WTC11 (cell line): ENCODE measurements around the gene ALG8. TPM values are rescaled to one million over a fixed set of nuclear protein-coding genes. Genes with fewer than 3 reads are reported as not detected.

ENCODE experiments used
- ATAC-seq: fragments of 200-7000 bp; cut with Tn5 transposase; 2 replicates; pipeline ENCODE4 v1.10.0; 2021; ENCODE audit warnings: mild to moderate bottlenecking, moderate library complexity
- CTCF ChIA-PET: fragments of 300-600 bp; sonication (Branson Sonifier 250); formaldehyde crosslinking; loops from one replicate; lab custom pipeline; 2021; ENCODE audit warnings: antibody characterized with exemption; lab: Charles Lee
- POLR2A ChIA-PET: fragments of 350-600 bp; sonication (Branson Sonifier 250); formaldehyde crosslinking; loops from one replicate; lab custom pipeline; 2021; ENCODE audit warnings: antibody characterized with exemption; lab: Charles Lee
- DNase-seq: peaks from one replicate; pipeline ENCODE4 v3.0.0; 2021; ENCODE audit warnings: low spot score
- H3K27ac Mint-ChIP-seq: 2 replicates; pipeline ENCODE4 v1.8.0; 2021; ENCODE audit warnings: mixed read lengths
- H3K27me3 Mint-ChIP-seq: 2 replicates; pipeline ENCODE4 v1.8.0; 2021; ENCODE audit warnings: low read depth, mild to moderate bottlenecking, moderate library complexity, mixed read lengths
- H3K36me3 Mint-ChIP-seq: 2 replicates; pipeline ENCODE4 v1.8.0; 2021; ENCODE audit warnings: mixed read lengths
- H3K4me1 Mint-ChIP-seq: 2 replicates; pipeline ENCODE4 v1.8.0; 2022; ENCODE audit warnings: mixed read lengths
- H3K4me3 Mint-ChIP-seq: 2 replicates; pipeline ENCODE4 v1.8.0; 2021; ENCODE audit warnings: mild to moderate bottlenecking, moderate library complexity, mixed read lengths
- H3K9me3 Mint-ChIP-seq: 2 replicates; pipeline ENCODE4 v1.8.0; 2021; ENCODE audit warnings: mixed read lengths
- ATF6 ChIP-seq: sonication (generic); formaldehyde crosslinking; IDR thresholded peaks from 2 replicates; pipeline ENCODE4 v1.8.1; 2023; ENCODE audit warnings: mild to moderate bottlenecking, missing genetic modification reagents
- CREM ChIP-seq: sonication (generic); formaldehyde crosslinking; IDR thresholded peaks from 2 replicates; pipeline ENCODE4 v1.8.1; 2022; ENCODE audit warnings: mild to moderate bottlenecking, missing genetic modification reagents, moderate library complexity
- E2F4 ChIP-seq: sonication (generic); formaldehyde crosslinking; IDR thresholded peaks from 2 replicates; pipeline ENCODE4 v1.8.1; 2022; ENCODE audit warnings: low read depth, mild to moderate bottlenecking, moderate library complexity, missing genetic modification reagents, borderline replicate concordance
- EMX1 ChIP-seq: fragments of 250-450 bp; sonication (Bioruptor Pico); IDR thresholded peaks from 2 replicates; pipeline ENCODE4 v1.8.0; 2021; ENCODE audit warnings: mild to moderate bottlenecking
- GRHL2 ChIP-seq: fragments of 250-450 bp; sonication (Bioruptor Pico); IDR thresholded peaks from 2 replicates; pipeline ENCODE4 v1.8.0; 2022; ENCODE audit warnings: mild to moderate bottlenecking, moderate library complexity; ENCODE audit not compliant: insufficient replicate concordance, severe bottlenecking
- HMGA2 ChIP-seq: fragments of 250-450 bp; sonication (Bioruptor Pico); IDR thresholded peaks from 2 replicates; pipeline ENCODE4 v1.4.0; 2021; ENCODE audit warnings: mild to moderate bottlenecking, moderate library complexity
- MXD4 ChIP-seq: fragments of 250-450 bp; sonication (Bioruptor Pico); IDR thresholded peaks from 2 replicates; pipeline ENCODE4 v1.8.0; 2021; ENCODE audit warnings: mild to moderate bottlenecking, moderate library complexity, borderline replicate concordance
- MYBL2 ChIP-seq: sonication (generic); formaldehyde crosslinking; IDR thresholded peaks from 2 replicates; pipeline ENCODE4 v1.8.1; 2023; ENCODE audit warnings: mild to moderate bottlenecking, moderate library complexity, missing genetic modification reagents
- NR2C2 ChIP-seq: sonication (generic); formaldehyde crosslinking; IDR thresholded peaks from 2 replicates; pipeline ENCODE4 v1.8.0; 2022; ENCODE audit warnings: mild to moderate bottlenecking, missing genetic modification reagents
- OVOL2 ChIP-seq: fragments of 250-450 bp; sonication (Bioruptor Pico); IDR thresholded peaks from 2 replicates; pipeline ENCODE4 v1.9.0; 2021; ENCODE audit warnings: mild to moderate bottlenecking, borderline replicate concordance
- RORB ChIP-seq: fragments of 250-450 bp; sonication (Bioruptor Pico); IDR thresholded peaks from 2 replicates; pipeline ENCODE4 v1.9.0; 2021; ENCODE audit warnings: mild to moderate bottlenecking
- SP1 ChIP-seq: sonication (generic); formaldehyde crosslinking; conservative IDR thresholded peaks from 2 replicates; pipeline ENCODE4 v1.8.1; 2022; ENCODE audit warnings: missing genetic modification reagents
- TCF7 ChIP-seq: sonication (generic); formaldehyde crosslinking; IDR thresholded peaks from 2 replicates; pipeline ENCODE4 v1.8.0; 2022; ENCODE audit warnings: mild to moderate bottlenecking, low read depth, missing genetic modification reagents, moderate library complexity
- ZNF263 ChIP-seq: sonication (generic); formaldehyde crosslinking; IDR thresholded peaks from 2 replicates; pipeline ENCODE4 v1.8.1; 2022; ENCODE audit warnings: low read depth, mild to moderate bottlenecking, moderate library complexity, missing genetic modification reagents
- ZNF423 ChIP-seq: fragments of 250-450 bp; sonication (Bioruptor Pico); IDR thresholded peaks from 2 replicates; pipeline ENCODE4 v2.1.2; 2022; ENCODE audit warnings: mild to moderate bottlenecking, moderate library complexity
- total RNA-seq: library from RNA; stranded (reverse); gene quantifications from 3 replicates; pipeline ENCODE4 v1.2.3, GENCODE V29; 2021
- TF ChIP-seq, protein P1 (sequence below): sonication (generic); formaldehyde crosslinking; IDR thresholded peaks from 2 replicates; pipeline ENCODE4 v1.8.0; 2022; ENCODE audit warnings: mild to moderate bottlenecking, missing genetic modification reagents
- TF ChIP-seq, protein P2 (sequence below): sonication (generic); formaldehyde crosslinking; IDR thresholded peaks from 2 replicates; pipeline ENCODE4 v1.8.0; 2022; ENCODE audit warnings: missing genetic modification reagents

ALG8 gene
- total RNA-seq, 1 experiment from 2014 or later = 63.8 TPM

DNA sequence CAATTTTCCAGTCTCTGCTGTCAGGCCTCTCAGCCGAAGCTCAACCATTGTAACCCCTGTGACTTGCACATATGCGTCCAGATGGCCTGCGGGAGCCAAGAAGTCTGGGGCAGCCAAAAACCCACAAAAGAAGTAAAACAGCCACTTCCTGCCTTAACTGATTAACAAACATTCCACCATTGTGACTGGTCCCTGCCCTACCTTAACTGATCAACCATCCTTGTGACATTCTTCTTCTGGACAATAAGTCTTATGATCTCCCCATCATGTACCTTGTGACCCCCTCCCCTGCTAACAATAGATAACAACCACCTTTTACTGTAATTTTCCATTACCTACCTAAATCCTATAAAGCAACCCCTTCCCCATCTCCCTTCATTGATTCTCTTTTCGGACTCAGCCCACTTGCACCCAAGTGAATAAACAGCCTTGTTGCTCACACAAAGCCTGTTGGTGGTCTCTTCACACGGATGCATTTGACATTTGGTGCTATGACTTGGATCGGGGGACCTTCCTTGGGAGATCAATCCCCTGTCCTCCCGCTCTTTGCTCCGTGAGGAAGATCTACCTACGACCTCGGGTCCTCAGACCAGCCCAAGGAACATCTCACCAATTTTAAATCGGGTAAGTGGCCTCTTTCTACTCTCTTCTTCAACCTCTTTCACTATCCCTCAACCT is 58.5 kb downstream of the ALG8 start (continued):
- no peak for TF ChIP-seq HMGA2 (CRISPR knock-in tag)
- no peak for TF ChIP-seq E2F4
- TF ChIP-seq RORB (CRISPR knock-in tag) = no peak
- TF ChIP-seq ZNF423 (CRISPR knock-in tag) = no peak
- TF ChIP-seq EMX1 (CRISPR knock-in tag) = no peak
- no peak for TF ChIP-seq ATF6 (CRISPR knock-in tag)
- TF ChIP-seq OVOL2 (CRISPR knock-in tag) = no peak
- no peak for TF ChIP-seq ZNF263
- no peak for TF ChIP-seq GRHL2 (CRISPR knock-in tag)
- no peak for TF ChIP-seq NR2C2 (CRISPR knock-in tag)
- TF ChIP-seq, all 79 proteins: peak for 0

DNA sequence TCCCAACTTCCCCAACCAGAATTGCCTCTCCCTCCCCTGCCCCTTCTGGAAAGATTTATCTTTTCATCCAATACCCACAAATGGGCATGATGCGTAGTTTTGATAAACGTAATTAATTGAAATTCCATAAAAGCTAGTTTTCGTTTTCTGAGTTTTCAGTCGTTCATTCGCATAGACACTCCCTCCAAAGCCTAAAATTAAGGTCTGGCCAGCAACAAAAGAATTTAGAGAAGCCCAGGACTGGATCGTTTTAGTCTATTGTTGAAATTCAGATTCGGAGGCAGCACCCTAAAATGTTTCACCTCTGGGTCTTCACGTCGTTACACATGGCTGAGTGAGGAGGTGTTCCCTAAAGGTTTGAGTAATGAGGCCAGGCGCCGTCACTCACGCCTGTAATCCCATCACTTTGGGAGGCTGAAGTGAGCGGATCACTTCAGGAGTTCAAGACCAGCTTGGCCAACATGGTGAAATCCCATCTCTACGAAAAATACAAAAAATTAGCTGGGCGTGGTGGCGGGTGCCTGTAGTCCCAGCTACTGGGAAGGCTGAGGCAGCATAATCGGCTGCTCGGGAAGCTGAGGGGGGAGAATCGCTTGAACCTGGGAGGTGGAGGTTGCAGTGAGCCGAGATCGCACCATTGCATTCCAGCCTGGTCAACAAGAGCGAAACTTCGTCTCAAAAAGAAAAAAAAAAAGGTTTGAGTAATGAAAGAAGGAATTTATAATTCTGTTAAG is 59.2 kb downstream of the ALG8 start:
- no peak for TF ChIP-seq ZNF263
- TF ChIP-seq, protein P1, sequence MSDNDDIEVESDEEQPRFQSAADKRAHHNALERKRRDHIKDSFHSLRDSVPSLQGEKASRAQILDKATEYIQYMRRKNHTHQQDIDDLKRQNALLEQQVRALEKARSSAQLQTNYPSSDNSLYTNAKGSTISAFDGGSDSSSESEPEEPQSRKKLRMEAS (CRISPR knock-in tag) = no peak
- TF ChIP-seq CREM = no peak
- no peak for TF ChIP-seq SP1 (CRISPR knock-in tag)
- TF ChIP-seq, protein P2, sequence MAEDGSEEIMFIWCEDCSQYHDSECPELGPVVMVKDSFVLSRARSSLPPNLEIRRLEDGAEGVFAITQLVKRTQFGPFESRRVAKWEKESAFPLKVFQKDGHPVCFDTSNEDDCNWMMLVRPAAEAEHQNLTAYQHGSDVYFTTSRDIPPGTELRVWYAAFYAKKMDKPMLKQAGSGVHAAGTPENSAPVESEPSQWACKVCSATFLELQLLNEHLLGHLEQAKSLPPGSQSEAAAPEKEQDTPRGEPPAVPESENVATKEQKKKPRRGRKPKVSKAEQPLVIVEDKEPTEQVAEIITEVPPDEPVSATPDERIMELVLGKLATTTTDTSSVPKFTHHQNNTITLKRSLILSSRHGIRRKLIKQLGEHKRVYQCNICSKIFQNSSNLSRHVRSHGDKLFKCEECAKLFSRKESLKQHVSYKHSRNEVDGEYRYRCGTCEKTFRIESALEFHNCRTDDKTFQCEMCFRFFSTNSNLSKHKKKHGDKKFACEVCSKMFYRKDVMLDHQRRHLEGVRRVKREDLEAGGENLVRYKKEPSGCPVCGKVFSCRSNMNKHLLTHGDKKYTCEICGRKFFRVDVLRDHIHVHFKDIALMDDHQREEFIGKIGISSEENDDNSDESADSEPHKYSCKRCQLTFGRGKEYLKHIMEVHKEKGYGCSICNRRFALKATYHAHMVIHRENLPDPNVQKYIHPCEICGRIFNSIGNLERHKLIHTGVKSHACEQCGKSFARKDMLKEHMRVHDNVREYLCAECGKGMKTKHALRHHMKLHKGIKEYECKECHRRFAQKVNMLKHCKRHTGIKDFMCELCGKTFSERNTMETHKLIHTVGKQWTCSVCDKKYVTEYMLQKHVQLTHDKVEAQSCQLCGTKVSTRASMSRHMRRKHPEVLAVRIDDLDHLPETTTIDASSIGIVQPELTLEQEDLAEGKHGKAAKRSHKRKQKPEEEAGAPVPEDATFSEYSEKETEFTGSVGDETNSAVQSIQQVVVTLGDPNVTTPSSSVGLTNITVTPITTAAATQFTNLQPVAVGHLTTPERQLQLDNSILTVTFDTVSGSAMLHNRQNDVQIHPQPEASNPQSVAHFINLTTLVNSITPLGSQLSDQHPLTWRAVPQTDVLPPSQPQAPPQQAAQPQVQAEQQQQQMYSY (CRISPR knock-in tag) = no peak
- TF ChIP-seq TCF7 = no peak
- no peak for TF ChIP-seq MXD4
- no peak for TF ChIP-seq MYBL2 (CRISPR knock-in tag)
- no peak for TF ChIP-seq E2F4
- Mint-ChIP-seq H3K36me3 (no peaks in the 10 kb centered on the region; the same call in 1 of the 2 replicates), H3K4me3 (peak overlapping the region; percentile 91), H3K9me3 (no peaks in the 10 kb centered on the region), H3K4me1 (peaks cover 17% of the 10 kb centered on the region), H3K27ac (peak overlapping the region; percentile 92), H3K27me3 (peaks cover 8% of the 10 kb centered on the region)
- DNase-seq (no peak), ATAC-seq (no peak)
- CTCF ChIA-PET = interaction anchor here (0.8 to 2.1 kb wide), 2 partner anchors 34 to 484 kb away, joined by 4 to 7 read pairs; no protein-coding TSS in a partner anchor
- POLR2A ChIA-PET = no interaction called here
